K562 (cell line): ENCODE results near the gene LIPF.

Source experiments
- BCLAF1 ChIP-seq, 2 experiments: fragments of 450-650 bp in 1 of 2; IDR thresholded peaks; 2 replicates each; pipeline ENCODE4 v1.6.1; 2011 to 2017; ENCODE audit warnings: low read depth in 2 of 2, antibody characterized with exemption in 1 of 2, borderline replicate concordance in 1 of 2, low read length in 1 of 2, mild to moderate bottlenecking in 1 of 2, mixed read lengths in 1 of 2; ENCODE audit not compliant: control insufficient read depth in 1 of 2
- CHD4 ChIP-seq: fragments of 200-600 bp; sonication (generic); IDR thresholded peaks from 3 replicates; pipeline ENCODE4 v1.6.1; 2012; ENCODE audit warnings: low read depth, mild to moderate bottlenecking, mixed read lengths, low read length, inconsistent platforms; ENCODE audit not compliant: insufficient read depth, insufficient replicate concordance, poor library complexity, severe bottlenecking
- FOXJ3 ChIP-seq: sonication (generic); formaldehyde crosslinking; IDR thresholded peaks from 2 replicates; pipeline ENCODE4 v1.4.0; 2020; ENCODE audit warnings: mild to moderate bottlenecking, missing genetic modification reagents
- GATA2 ChIP-seq: sonication (generic); formaldehyde crosslinking; IDR thresholded peaks from 2 replicates; pipeline ENCODE4 v1.4.0; 2020; ENCODE audit warnings: mild to moderate bottlenecking, missing genetic modification reagents
- HCFC1 ChIP-seq: IDR thresholded peaks from 2 replicates; pipeline ENCODE4 v1.6.1; 2012; ENCODE audit warnings: low read depth, low read length, improper control_type of control experiment
- MAX ChIP-seq: sonication (generic); formaldehyde crosslinking; IDR thresholded peaks from 2 replicates; pipeline ENCODE4 v1.9.0; 2022; ENCODE audit warnings: mild to moderate bottlenecking, missing genetic modification reagents
- RAD51 ChIP-seq: fragments of 450-650 bp; IDR thresholded peaks from 2 replicates; pipeline ENCODE4 v1.7.1; 2016; ENCODE audit warnings: low read depth, mild to moderate bottlenecking, borderline replicate concordance
- REST ChIP-seq, 2 experiments: fragments of 450-650 bp; formaldehyde crosslinking in 1 of 2; IDR thresholded peaks; 2 replicates each; pipeline versions ENCODE4 v1.4.0 to v1.6.1; 2014 to 2020; ENCODE audit warnings: mild to moderate bottlenecking in 2 of 2, borderline replicate concordance in 1 of 2, low read depth in 1 of 2
- SIX5 ChIP-seq, 2 experiments: IDR thresholded peaks; 2 replicates each; pipeline ENCODE4 v1.6.1; 2011; ENCODE audit warnings: low read length in 2 of 2, borderline replicate concordance in 1 of 2, low read depth in 1 of 2, mild to moderate bottlenecking in 1 of 2, moderate library complexity in 1 of 2; ENCODE audit not compliant: insufficient read depth in 1 of 2
- ZKSCAN1 ChIP-seq: fragments of 150-350 bp; IDR thresholded peaks from 2 replicates; pipeline ENCODE4 v1.6.1; 2016; ENCODE audit warnings: low read depth, low read length
- ZNF175 ChIP-seq: fragments of 200-800 bp; sonication (Bioruptor generic); IDR thresholded peaks from 2 replicates; pipeline ENCODE4 v1.6.1; 2016; ENCODE audit warnings: low read depth, mild to moderate bottlenecking, missing genetic modification characterization, missing compliant biosample characterization
- ZNF277 ChIP-seq: fragments of 250-450 bp; sonication (Bioruptor Pico); IDR thresholded peaks from 2 replicates; pipeline ENCODE4 v1.8.0; 2022; ENCODE audit warnings: inconsistent platforms, mild to moderate bottlenecking, moderate library complexity, borderline replicate concordance
- ZNF518B ChIP-seq: fragments of 250-450 bp; sonication (Bioruptor Pico); IDR thresholded peaks from 2 replicates; pipeline ENCODE4 v1.5.0; 2021; ENCODE audit warnings: mild to moderate bottlenecking, moderate library complexity
- TF ChIP-seq, protein P1 (sequence below), 3 experiments: IDR thresholded peaks in 2 of 3; conservative IDR thresholded peaks in 1 of 3; 2 replicates each; pipeline ENCODE4 v1.5.1; 2011 to 2012; ENCODE audit warnings: low read length in 3 of 3, mild to moderate bottlenecking in 3 of 3, control low read depth in 2 of 3, improper control_type of control experiment in 1 of 3, inconsistent platforms in 1 of 3, low read depth in 1 of 3, mixed read lengths in 1 of 3, moderate library complexity in 1 of 3; ENCODE audit not compliant: insufficient read depth in 2 of 3

DNA sequence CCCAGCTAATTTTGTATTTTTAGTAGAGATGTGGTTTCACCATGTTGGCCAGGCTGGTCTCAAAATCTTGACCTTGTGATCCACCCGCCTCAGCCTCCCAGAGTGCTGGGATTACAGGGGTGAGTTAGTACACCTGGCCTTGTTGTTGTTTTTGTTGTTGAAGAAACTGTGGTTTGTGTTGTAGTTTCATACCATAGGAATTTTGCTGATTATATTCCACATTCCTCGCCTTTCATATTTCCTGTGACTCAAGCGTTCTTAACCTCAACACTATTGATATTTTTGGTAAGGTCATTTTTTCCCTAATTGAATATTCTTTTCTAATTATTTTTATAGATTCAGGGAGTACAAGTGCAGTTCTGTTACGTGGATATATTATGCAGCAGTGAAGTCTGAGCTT, 16.7 kb downstream of the LIPF start:
- TF ChIP-seq, protein P1, sequence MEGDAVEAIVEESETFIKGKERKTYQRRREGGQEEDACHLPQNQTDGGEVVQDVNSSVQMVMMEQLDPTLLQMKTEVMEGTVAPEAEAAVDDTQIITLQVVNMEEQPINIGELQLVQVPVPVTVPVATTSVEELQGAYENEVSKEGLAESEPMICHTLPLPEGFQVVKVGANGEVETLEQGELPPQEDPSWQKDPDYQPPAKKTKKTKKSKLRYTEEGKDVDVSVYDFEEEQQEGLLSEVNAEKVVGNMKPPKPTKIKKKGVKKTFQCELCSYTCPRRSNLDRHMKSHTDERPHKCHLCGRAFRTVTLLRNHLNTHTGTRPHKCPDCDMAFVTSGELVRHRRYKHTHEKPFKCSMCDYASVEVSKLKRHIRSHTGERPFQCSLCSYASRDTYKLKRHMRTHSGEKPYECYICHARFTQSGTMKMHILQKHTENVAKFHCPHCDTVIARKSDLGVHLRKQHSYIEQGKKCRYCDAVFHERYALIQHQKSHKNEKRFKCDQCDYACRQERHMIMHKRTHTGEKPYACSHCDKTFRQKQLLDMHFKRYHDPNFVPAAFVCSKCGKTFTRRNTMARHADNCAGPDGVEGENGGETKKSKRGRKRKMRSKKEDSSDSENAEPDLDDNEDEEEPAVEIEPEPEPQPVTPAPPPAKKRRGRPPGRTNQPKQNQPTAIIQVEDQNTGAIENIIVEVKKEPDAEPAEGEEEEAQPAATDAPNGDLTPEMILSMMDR (IDR thresholded peaks at IDR 0.05 in 2 of 3, conservative IDR thresholded peaks at IDR 0.05 in 1 of 3; ENCODE audit: insufficient read depth in 2 of 3, low read depth in 1 of 3, low read length in 3 of 3): no peak
- no peak for TF ChIP-seq BCLAF1 (IDR thresholded peaks at IDR 0.05; ENCODE audit: borderline replicate concordance in 1 of 2, control insufficient read depth in 1 of 2, low read depth in 2 of 2, low read length in 1 of 2)
- no peak for TF ChIP-seq FOXJ3
- no peak for TF ChIP-seq HCFC1
- TF ChIP-seq MAX: no peak
- TF ChIP-seq REST (IDR thresholded peaks at IDR 0.05; ENCODE audit: borderline replicate concordance): no peak
- TF ChIP-seq REST (CRISPR knock-in tag; IDR thresholded peaks at IDR 0.05; ENCODE audit: low read depth): no peak
- no peak for TF ChIP-seq SIX5 (IDR thresholded peaks at IDR 0.05; ENCODE audit: borderline replicate concordance in 1 of 2, insufficient read depth in 1 of 2, low read depth in 1 of 2, low read length in 2 of 2)
- no peak for TF ChIP-seq CHD4
- TF ChIP-seq GATA2 (CRISPR knock-in tag): no peak
- no peak for TF ChIP-seq ZNF518B (CRISPR knock-in tag)
- TF ChIP-seq ZNF175 (CRISPR knock-in tag): no peak
- no peak for TF ChIP-seq ZKSCAN1
- no peak for TF ChIP-seq ZNF277 (CRISPR knock-in tag)
- no peak for TF ChIP-seq RAD51
